HUES48 (cell line): ENCODE measurements around the gene EXOC3L4.

Experiments used
- H3K27ac ChIP-seq: one replicate; pipeline ENCODE4 v1.7.0; 2013; ENCODE audit warnings: low read depth, low read length, inconsistent platforms
- H3K27me3 ChIP-seq: 2 replicates; pipeline ENCODE4 v1.6.1; 2013; ENCODE audit warnings: mild to moderate bottlenecking, low read length; ENCODE audit not compliant: control insufficient read depth, insufficient read depth
- H3K36me3 ChIP-seq: 2 replicates; pipeline ENCODE4 v1.6.1; 2013; ENCODE audit warnings: low read length; ENCODE audit not compliant: control insufficient read depth, insufficient read depth
- H3K4me1 ChIP-seq: 2 replicates; pipeline ENCODE4 v1.6.1; 2013; ENCODE audit warnings: mild to moderate bottlenecking, low read length; ENCODE audit not compliant: control insufficient read depth, insufficient read depth
- H3K4me3 ChIP-seq: 2 replicates; pipeline ENCODE4 v1.5.1; 2013; ENCODE audit warnings: mild to moderate bottlenecking, low read depth, low read length
- H3K9ac ChIP-seq: 2 replicates; pipeline ENCODE4 v1.6.1; 2013; ENCODE audit warnings: mild to moderate bottlenecking, low read depth, low read length, moderate library complexity
- H3K9me3 ChIP-seq: 2 replicates; pipeline ENCODE4 v1.6.1; 2013; ENCODE audit warnings: low read length; ENCODE audit not compliant: control insufficient read depth, insufficient read depth

The EXOC3L4 gene

DNA sequence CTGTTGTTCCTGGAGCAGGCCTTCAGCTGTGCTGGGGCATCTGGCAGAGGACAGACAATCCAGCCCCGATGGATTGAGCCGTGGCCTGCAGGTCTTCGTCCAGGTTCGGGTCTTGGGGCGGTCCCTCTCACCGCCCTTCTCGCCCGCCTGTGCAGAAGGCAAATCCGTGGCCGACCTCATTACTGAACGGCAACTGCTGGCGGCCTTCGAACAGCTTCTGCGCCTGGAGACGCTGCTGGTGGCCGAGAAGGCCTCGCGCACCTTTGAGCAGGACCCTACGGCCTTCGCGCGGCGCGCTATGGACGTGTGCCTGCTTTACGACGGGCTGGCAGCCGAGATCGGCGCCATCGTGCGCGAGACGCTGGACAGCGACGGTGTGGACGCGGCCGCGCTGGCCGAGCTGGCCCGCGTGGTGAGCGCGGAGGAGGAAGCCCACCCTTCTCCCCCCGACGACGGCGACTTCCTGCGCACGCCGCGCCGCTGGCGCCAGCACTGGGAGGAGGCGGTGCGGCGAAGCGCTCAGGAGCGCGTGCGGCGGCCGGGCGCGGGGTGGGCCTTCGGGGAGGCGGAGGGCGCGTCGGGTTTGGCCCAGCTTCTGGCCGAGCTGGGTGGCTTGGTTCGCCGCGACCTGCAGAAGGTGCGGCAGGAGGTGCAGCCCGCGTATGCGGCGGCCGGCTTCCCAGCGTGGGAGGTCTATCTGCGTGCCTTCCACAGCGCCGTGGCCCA is 7.6 kb downstream of the EXOC3L4 start:
- H3K4me1 ChIP-seq: peaks cover 8% of the 10 kb centered on the region

GRCh38 chr14:103102689-103103260 is 8.2 kb downstream of the EXOC3L4 start:
- Histone ChIP-seq H3K27ac (no peak overlapping the region), H3K4me1 (peaks cover 8% of the 10 kb centered on the region), H3K27me3 (peaks cover 35% of the 10 kb centered on the region), H3K9ac (no peak overlapping the region), H3K36me3 (no peaks in the 10 kb centered on the region), H3K9me3 (no peaks in the 10 kb centered on the region), H3K4me3 (no peak overlapping the region)

More for the DNA sequence above, 7.6 kb downstream of the EXOC3L4 start:
- no peaks in the 10 kb centered on the region for H3K36me3 ChIP-seq
- no peaks in the 10 kb centered on the region for H3K9me3 ChIP-seq
- no peak overlapping the region for H3K27ac ChIP-seq
- no peak overlapping the region for H3K4me3 ChIP-seq
- peaks cover 35% of the 10 kb centered on the region for H3K27me3 ChIP-seq
- H3K9ac ChIP-seq: no peak overlapping the region

DNA sequence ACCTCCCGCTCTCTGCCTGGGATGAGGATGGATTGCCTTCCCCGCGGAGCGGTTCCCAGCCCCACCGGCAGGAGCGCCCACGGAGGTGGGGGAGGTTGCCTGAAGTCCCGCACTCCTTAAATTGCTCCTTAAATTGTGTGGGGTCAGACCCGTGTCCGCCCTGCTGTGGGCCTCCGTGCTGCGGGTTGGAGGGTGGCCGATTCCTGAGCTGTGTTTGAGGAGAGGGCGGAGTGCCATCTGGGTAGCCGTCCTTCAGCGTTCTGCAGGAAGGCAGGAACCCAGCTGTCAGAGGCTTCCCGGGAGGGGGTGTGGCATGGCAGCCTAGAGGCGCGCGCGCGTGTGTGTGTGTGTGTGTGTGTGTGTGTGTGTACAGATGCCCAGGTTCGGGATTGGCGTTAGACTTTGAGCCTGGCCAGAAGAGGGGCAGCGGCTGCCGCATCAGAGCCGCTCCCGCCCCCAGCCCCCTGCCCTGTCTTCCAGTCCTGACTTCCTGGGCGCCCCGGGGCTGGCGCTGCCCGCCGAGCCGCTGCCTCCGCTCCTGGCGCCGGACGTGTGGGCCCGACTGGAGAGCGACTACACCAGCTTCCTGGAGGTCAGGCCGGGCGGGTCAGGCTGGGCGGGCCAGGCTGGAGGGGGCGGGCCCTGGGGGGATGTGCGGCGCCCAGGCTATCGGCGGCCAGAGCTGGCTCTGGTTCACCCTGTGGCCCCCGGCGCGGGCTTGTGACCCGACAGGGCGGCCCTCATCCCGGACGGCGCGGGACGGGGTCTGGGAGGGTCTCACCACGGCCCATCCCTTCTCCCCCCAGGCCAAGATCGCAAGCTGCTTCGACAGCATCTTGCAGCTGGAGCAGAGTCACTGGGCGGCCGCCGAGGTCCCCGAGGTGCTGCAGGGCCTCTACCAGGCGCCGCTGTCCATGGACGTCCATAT is 9.2 kb downstream of the EXOC3L4 start:
- peaks cover 17% of the 10 kb centered on the region for H3K4me1 ChIP-seq
- no peaks in the 10 kb centered on the region for H3K9me3 ChIP-seq
- peaks cover 39% of the 10 kb centered on the region for H3K27me3 ChIP-seq
- no peak overlapping the region for H3K27ac ChIP-seq
- H3K9ac ChIP-seq: no peak overlapping the region
- no peaks in the 10 kb centered on the region for H3K36me3 ChIP-seq
- H3K4me3 ChIP-seq: no peak overlapping the region; the same call in 1 of the 2 replicates

DNA sequence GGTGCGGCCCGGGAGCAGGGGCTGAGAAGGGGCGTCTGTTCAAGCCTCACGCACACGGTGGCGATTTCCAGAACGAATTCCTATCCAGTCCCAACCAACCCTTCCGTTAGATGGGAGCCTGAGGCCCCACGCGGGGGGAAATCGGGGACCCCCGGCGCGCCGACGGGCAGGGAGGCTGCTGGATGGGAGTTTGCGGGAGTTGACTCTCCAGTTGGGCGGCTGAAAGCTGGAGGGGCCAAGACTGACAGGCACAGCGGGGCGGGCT is 9.8 kb downstream of the EXOC3L4 start:
- H3K27me3 ChIP-seq: peaks cover 39% of the 10 kb centered on the region
- no peaks in the 10 kb centered on the region for H3K36me3 ChIP-seq
- no peak overlapping the region for H3K27ac ChIP-seq
- no peaks in the 10 kb centered on the region for H3K9me3 ChIP-seq
- H3K9ac ChIP-seq: no peak overlapping the region
- peaks cover 14% of the 10 kb centered on the region for H3K4me1 ChIP-seq
- H3K4me3 ChIP-seq: peak overlapping the region; percentile 33; the same call in 1 of the 2 replicates

DNA sequence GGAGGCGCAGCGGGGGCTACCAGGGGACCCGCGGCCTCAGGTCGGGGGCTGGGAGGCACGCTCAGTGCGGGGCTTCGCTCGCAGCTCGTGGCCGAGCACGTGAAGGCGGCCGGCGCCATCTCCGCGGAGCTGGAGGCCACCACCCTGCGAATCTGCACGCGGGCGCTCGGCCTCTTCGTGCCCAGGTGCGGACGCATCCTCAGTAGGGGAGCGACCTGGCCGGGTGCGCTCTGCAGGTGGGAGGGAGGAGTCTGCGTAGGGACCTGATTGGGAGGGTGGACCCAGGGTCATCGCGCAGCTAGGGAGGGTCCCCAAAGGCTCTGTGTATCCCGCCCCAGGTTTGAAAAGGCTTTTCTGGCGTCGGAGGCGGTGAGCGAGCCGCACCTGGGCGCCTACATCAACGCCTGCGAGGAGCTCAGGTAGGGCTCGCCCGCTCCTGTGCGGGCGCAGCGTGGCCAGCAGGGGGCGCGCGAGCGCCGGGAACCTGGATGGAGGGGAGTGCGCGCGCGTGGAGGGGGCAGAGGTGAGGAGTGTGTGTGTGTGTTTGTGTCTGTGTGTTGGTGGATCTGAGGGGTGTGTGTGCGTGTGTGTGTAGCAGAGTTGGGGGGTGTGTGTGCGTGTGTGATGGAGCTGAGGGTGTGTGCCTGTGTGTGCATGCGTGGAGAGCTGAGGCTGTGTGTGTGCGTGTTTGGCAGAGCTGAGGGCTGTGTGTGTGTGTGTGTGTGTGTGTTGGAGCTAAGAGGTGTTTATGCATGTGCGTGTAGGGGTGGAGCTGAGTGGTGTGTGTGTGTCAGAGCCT is 10.3 kb downstream of the EXOC3L4 start:
- Histone ChIP-seq H3K36me3 (no peaks in the 10 kb centered on the region), H3K9me3 (no peaks in the 10 kb centered on the region), H3K4me3 (peak overlapping the region; percentile 33; the same call in 1 of the 2 replicates), H3K27me3 (peaks cover 39% of the 10 kb centered on the region), H3K9ac (no peak overlapping the region), H3K27ac (no peak overlapping the region), H3K4me1 (peaks cover 14% of the 10 kb centered on the region)

- Histone ChIP-seq H3K27me3 (peaks cover 47% of the 10 kb centered on the region), H3K4me3 (no peak overlapping the region), H3K27ac (no peak overlapping the region), H3K9me3 (no peaks in the 10 kb centered on the region), H3K9ac (no peak overlapping the region), H3K36me3 (no peaks in the 10 kb centered on the region), H3K4me1 (peaks cover 19% of the 10 kb centered on the region)
Measured at GRCh38 chr14:103105580-103106150, 11.1 kb downstream of the EXOC3L4 start.

DNA sequence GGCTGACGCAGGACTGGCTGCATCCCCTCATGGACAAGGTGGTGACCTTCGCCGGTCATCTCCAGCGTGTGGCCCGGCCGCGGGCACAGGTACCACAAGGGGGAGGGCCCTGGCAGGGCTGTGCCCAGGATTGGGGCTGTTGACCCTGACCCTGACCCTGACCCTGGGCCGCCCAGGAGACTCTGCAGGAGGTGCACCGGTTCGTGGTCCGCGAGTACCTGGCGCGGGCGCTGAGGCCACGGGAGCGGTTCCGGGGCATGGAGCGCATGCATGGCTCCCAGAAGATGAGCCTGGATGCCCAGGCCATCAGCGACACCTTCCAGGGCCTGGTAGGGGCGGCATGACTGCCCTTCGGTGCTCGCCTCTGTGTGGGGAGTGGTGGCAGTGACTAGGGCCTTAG is 12.9 kb downstream of the EXOC3L4 start:
- Histone ChIP-seq H3K4me3 (no peak overlapping the region), H3K4me1 (peaks cover 25% of the 10 kb centered on the region), H3K36me3 (no peaks in the 10 kb centered on the region), H3K27ac (no peak overlapping the region), H3K9ac (no peak overlapping the region), H3K27me3 (peaks cover 42% of the 10 kb centered on the region), H3K9me3 (no peaks in the 10 kb centered on the region)

DNA sequence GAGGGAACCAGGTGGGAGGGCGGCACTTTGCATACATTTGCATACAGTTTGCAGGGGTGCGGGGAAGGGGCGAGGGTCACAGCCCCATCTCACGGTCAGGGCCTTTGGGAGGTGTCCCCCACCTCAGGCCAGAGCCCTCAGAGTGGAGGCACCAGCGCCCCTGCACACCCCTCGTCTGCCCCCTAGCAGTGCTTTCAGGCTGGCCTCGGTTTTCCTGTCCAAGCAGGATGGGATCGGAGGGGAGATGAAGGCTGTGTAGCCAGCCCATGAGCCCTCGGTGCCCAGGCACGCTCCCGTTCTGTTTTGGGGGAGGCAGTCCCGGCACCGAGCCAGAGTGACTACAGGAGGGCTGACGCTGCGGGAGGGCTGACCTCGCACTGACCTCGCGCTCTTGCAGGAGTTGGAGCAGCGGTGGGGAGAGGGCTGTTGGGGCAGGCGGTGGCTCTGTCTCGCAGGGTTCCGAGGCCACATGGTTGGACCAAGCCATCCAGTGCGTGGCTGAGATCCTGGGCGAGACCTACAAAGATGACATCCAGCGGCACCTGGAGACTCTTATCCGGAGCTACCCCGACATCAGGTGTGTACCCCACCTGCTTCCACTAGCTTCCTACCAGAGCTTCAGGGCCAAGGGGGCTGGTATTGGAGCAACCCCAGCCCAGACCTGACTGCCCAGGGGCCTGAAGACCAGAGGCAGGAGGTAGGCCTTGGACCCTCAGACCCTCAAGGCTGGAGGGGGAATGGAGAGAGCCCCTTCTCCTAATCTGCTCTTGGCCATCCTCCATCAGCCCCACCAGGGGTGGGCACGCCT is 13.6 kb downstream of the EXOC3L4 start:
- no peaks in the 10 kb centered on the region for H3K36me3 ChIP-seq
- no peak overlapping the region for H3K9ac ChIP-seq
- H3K4me3 ChIP-seq: no peak overlapping the region
- peak overlapping the region; percentile 67 for H3K27ac ChIP-seq
- peaks cover 29% of the 10 kb centered on the region for H3K4me1 ChIP-seq
- H3K27me3 ChIP-seq: peaks cover 36% of the 10 kb centered on the region
- no peaks in the 10 kb centered on the region for H3K9me3 ChIP-seq

DNA sequence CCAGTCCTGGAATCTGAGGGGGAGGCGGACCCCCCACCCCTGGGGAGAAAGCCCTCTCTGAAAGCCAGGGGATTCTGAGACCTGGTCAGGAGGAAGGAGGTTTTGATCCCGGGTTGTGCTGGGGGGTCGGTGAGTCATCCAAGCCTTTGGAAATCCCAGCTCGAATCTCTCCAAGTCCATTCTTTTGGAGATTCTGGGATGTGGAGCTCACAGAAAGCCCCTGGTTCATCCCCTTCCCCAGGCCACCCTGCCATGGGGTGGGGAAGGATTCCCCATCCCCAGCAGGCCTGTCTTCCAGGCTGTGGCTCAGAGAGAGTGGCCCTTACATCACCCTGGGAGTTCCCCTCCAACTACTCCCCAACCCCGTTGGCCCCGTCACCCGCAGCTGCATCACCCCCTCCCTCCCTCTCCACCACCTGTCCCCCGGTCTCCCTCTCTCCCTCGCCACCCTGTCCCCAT is 14.3 kb downstream of the EXOC3L4 start:
- Histone ChIP-seq H3K4me3 (no peak overlapping the region), H3K9me3 (no peaks in the 10 kb centered on the region), H3K36me3 (no peaks in the 10 kb centered on the region), H3K9ac (no peak overlapping the region), H3K4me1 (peaks cover 29% of the 10 kb centered on the region), H3K27me3 (peaks cover 29% of the 10 kb centered on the region), H3K27ac (peak overlapping the region; percentile 67)
